CD4-positive, alpha-beta memory T cell (primary cell): ENCODE data around the gene MARCHF3. TPM values are rescaled to one million over a fixed set of nuclear protein-coding genes. Genes with fewer than 3 reads are reported as not detected.

Experiments used
- CTCF ChIA-PET: fragments of 350-600 bp; sonication (Branson Sonifier 250); formaldehyde crosslinking; loops from one replicate; lab custom pipeline; 2021; ENCODE audit warnings: inconsistent platforms; ENCODE audit not compliant: partially characterized antibody; lab: Charles Lee
- POLR2A ChIA-PET: fragments of 350-600 bp; sonication (Branson Sonifier 250); formaldehyde crosslinking; loops from one replicate; lab custom pipeline; 2021; ENCODE audit not compliant: partially characterized antibody; lab: Charles Lee
- DNase-seq, 5 donors: peaks; one replicate each; pipeline versions ENCODE4 v3.0.0 to v3.0.0-alpha.2; 2020 to 2022; ENCODE audit warnings: mixed read lengths in 1 of 5
- H3K27ac ChIP-seq: one replicate; pipeline ENCODE4 v1.7.0; 2013; ENCODE audit warnings: low read depth, low read length
- H3K27me3 ChIP-seq: 2 replicates; pipeline ENCODE4 v1.7.0; 2013; ENCODE audit warnings: mild to moderate bottlenecking, low read length, moderate library complexity; ENCODE audit not compliant: insufficient read depth
- H3K36me3 ChIP-seq: 2 replicates; pipeline ENCODE4 v1.7.0; 2013; ENCODE audit warnings: mild to moderate bottlenecking, low read length, moderate library complexity; ENCODE audit not compliant: insufficient read depth
- H3K4me1 ChIP-seq: 2 replicates; pipeline ENCODE4 v1.7.0; 2013; ENCODE audit warnings: mild to moderate bottlenecking, low read length, moderate library complexity; ENCODE audit not compliant: insufficient read depth
- H3K4me3 ChIP-seq, 2 donors: one replicate each; pipeline ENCODE4 v1.7.0; 2013; ENCODE audit warnings: low read length in 2 of 2, mild to moderate bottlenecking in 1 of 2
- H3K9me3 ChIP-seq, 2 donors: one replicate each; pipeline ENCODE4 v1.7.0; 2013; ENCODE audit warnings: low read length in 2 of 2, control low read depth in 1 of 2; ENCODE audit not compliant: control insufficient read depth in 1 of 2
- H3K27ac Mint-ChIP-seq, 7 donors: one replicate each; pipeline ENCODE4 v1.8.0; 2020 to 2021; ENCODE audit warnings: mixed read lengths in 7 of 7, mild to moderate bottlenecking in 6 of 7, inconsistent platforms in 3 of 7, moderate library complexity in 3 of 7
- H3K27me3 Mint-ChIP-seq, 2 donors: one replicate each; pipeline ENCODE4 v1.8.0; 2020 to 2021; ENCODE audit warnings: mixed read lengths in 2 of 2
- H3K36me3 Mint-ChIP-seq, 2 donors: one replicate each; pipeline ENCODE4 v1.8.0; 2020 to 2021; ENCODE audit warnings: mixed read lengths in 2 of 2, inconsistent platforms in 1 of 2, mild to moderate bottlenecking in 1 of 2
- H3K4me1 Mint-ChIP-seq, 4 donors: one replicate each; pipeline ENCODE4 v1.8.0; 2020 to 2021; ENCODE audit warnings: mixed read lengths in 4 of 4, mild to moderate bottlenecking in 1 of 4
- H3K4me3 Mint-ChIP-seq, 8 donors: one replicate each; pipeline ENCODE4 v1.8.0; 2020 to 2021; ENCODE audit warnings: mixed read lengths in 8 of 8, mild to moderate bottlenecking in 7 of 8, moderate library complexity in 6 of 8, inconsistent platforms in 3 of 8
- H3K9me3 Mint-ChIP-seq, 8 donors: one replicate each; pipeline ENCODE4 v1.8.0; 2020 to 2021; ENCODE audit warnings: mixed read lengths in 8 of 8, mild to moderate bottlenecking in 5 of 8, inconsistent platforms in 3 of 8, moderate library complexity in 1 of 8
- intact Hi-C: fragments of 100-400 bp; cut with micrococcal nuclease; formaldehyde crosslinking; loops from one replicate; pipeline ENCODE4 v1.15.1; 2023
- polyA plus RNA-seq, 2 donors: library from polyadenylated mRNA; unstranded; fragments of 300-500 nt; fragmentation: Illumina TruSeq; gene quantifications; one replicate each; pipeline ENCODE4 v1.2.3, GENCODE V29; 2021
- total RNA-seq, 2 experiments: library from RNA; stranded (reverse); gene quantifications; one replicate each; pipeline ENCODE4 v1.2.3, GENCODE V29; 2021

MARCHF3 gene
- total and polyA plus RNA-seq, 4 experiments from 2014 or later, result 3.2 to 7.5 (median 4.4) TPM

- DNase-seq, result no peak
- Histone ChIP-seq H3K27me3 (no peaks in the 10 kb centered on the region), H3K4me1 (peaks cover 19% of the 10 kb centered on the region), H3K27ac (no peak overlapping the region), H3K36me3 (no peaks in the 10 kb centered on the region), H3K4me3 (no peak overlapping the region), H3K9me3 (no peaks in the 10 kb centered on the region)
- intact Hi-C loops, result no loop called here
- H3K27me3 Mint-ChIP-seq, result no peaks in the 10 kb centered on the region
- H3K4me1 Mint-ChIP-seq, result peaks cover 15 to 23% (median 19%) of the 10 kb centered on the region in 4 donors
- H3K27ac Mint-ChIP-seq, result peak overlapping the region in 2 of 7 donors; percentile 25 to 67
- CTCF ChIA-PET, result interaction anchor here (1.1 kb wide), 1 partner anchor 40 kb away, joined by 3 read pairs; no protein-coding TSS in a partner anchor
- H3K4me3 Mint-ChIP-seq, result no peak overlapping the region
- H3K9me3 Mint-ChIP-seq, result no peaks in the 10 kb centered on the region
- H3K36me3 Mint-ChIP-seq, result no peaks in the 10 kb centered on the region
- POLR2A ChIA-PET, result no interaction called here
These were observed 53.7 kb downstream of the MARCHF3 start for GRCh38 chr5:126976520-126977172.

- H3K9me3 Mint-ChIP-seq, result no peaks in the 10 kb centered on the region
- Histone ChIP-seq H3K4me3 (no peak overlapping the region), H3K27ac (no peak overlapping the region), H3K4me1 (peaks cover 22% of the 10 kb centered on the region), H3K27me3 (no peaks in the 10 kb centered on the region), H3K36me3 (no peaks in the 10 kb centered on the region), H3K9me3 (no peaks in the 10 kb centered on the region)
- DNase-seq, result no peak
- CTCF ChIA-PET, result interaction anchor here (1.1 kb wide), 1 partner anchor 41 kb away, joined by 3 read pairs; no protein-coding TSS in a partner anchor
- H3K4me1 Mint-ChIP-seq, result peaks cover 17 to 29% (median 22%) of the 10 kb centered on the region in 4 donors
- H3K36me3 Mint-ChIP-seq, result no peaks in the 10 kb centered on the region
- POLR2A ChIA-PET, result no interaction called here
- H3K27me3 Mint-ChIP-seq, result no peaks in the 10 kb centered on the region
- no peak overlapping the region for H3K4me3 Mint-ChIP-seq
- peak overlapping the region in 2 of 7 donors; percentile 53 to 75 for H3K27ac Mint-ChIP-seq
- intact Hi-C loops, result no loop called here
These were observed 54.6 kb downstream of the MARCHF3 start for GRCh38 chr5:126975796-126976195.

- POLR2A ChIA-PET, result interaction anchor here (0.6 to 1.4 kb wide), 2 partner anchors 121 to 158 kb away, joined by 3 read pairs; no protein-coding TSS in a partner anchor
- CTCF ChIA-PET, result interaction anchor here (0.9 kb wide), 1 partner anchor 100 kb away, joined by 5 read pairs; the partner anchor contains the start of gene C5orf63
- Histone ChIP-seq H3K4me1 (peaks cover 22% of the 10 kb centered on the region), H3K27me3 (no peaks in the 10 kb centered on the region), H3K9me3 (no peaks in the 10 kb centered on the region), H3K4me3 (no peak overlapping the region), H3K27ac (no peak overlapping the region), H3K36me3 (no peaks in the 10 kb centered on the region)
- no peaks in the 10 kb centered on the region for H3K9me3 Mint-ChIP-seq
- intact Hi-C loops, result loop anchor here (5.0 kb wide), 2 partner anchors 59 to 121 kb away; partner anchors contain the start of gene MARCHF3
- no peaks in the 10 kb centered on the region for H3K36me3 Mint-ChIP-seq
- DNase-seq, result peak in 1 of 5 donors; percentile 6
- no peaks in the 10 kb centered on the region for H3K27me3 Mint-ChIP-seq
- H3K27ac Mint-ChIP-seq, result peak overlapping the region in 4 of 7 donors; percentile 28 to 87 (median 67)
- H3K4me1 Mint-ChIP-seq, result peaks cover 19 to 31% (median 22%) of the 10 kb centered on the region in 4 donors
- H3K4me3 Mint-ChIP-seq, result peak overlapping the region in 4 of 8 donors; percentile 5 to 88 (median 86)
These were observed 57.2 kb downstream of the MARCHF3 start for GRCh38 chr5:126973193-126973592.

GRCh38 chr5:126972062-126972895, 58.1 kb downstream of the MARCHF3 start:
- Histone ChIP-seq H3K9me3 (no peaks in the 10 kb centered on the region), H3K4me3 (peak overlapping the region in 1 of 2 donors; percentile 23), H3K27ac (peak overlapping the region; percentile 15), H3K36me3 (no peaks in the 10 kb centered on the region), H3K4me1 (peaks cover 22% of the 10 kb centered on the region), H3K27me3 (no peaks in the 10 kb centered on the region)
- CTCF ChIA-PET, result interaction anchor here (0.7 to 0.9 kb wide), 2 partner anchors 101 to 1129 kb away, joined by 3 to 5 read pairs; partner anchors contain the start of gene C5orf63
- Mint-ChIP-seq H3K4me1 (peaks cover 19 to 31% (median 22%) of the 10 kb centered on the region in 4 donors), H3K36me3 (no peaks in the 10 kb centered on the region), H3K9me3 (no peaks in the 10 kb centered on the region), H3K27me3 (no peaks in the 10 kb centered on the region), H3K27ac (peak overlapping the region; percentile 61 to 91 (median 84)), H3K4me3 (peak overlapping the region in 7 of 8 donors; percentile 78 to 88 (median 82))
- peak; percentile 12 to 39 (median 31) for DNase-seq
- intact Hi-C loops, result loop anchor here (5.0 kb wide), 2 partner anchors 60 to 120 kb away; partner anchors contain the start of gene MARCHF3
- POLR2A ChIA-PET, result interaction anchor here (0.6 to 1.4 kb wide), 3 partner anchors 16 to 120 kb away, joined by 3 read pairs; no protein-coding TSS in a partner anchor

- CTCF ChIA-PET, result no interaction called here
- Histone ChIP-seq H3K27me3 (no peaks in the 10 kb centered on the region), H3K4me1 (peaks cover 22% of the 10 kb centered on the region), H3K36me3 (no peaks in the 10 kb centered on the region), H3K27ac (no peak overlapping the region), H3K9me3 (no peaks in the 10 kb centered on the region), H3K4me3 (no peak overlapping the region)
- Mint-ChIP-seq H3K27ac (peak overlapping the region in 2 of 7 donors; percentile 46 to 81), H3K27me3 (no peaks in the 10 kb centered on the region), H3K4me3 (peak overlapping the region in 3 of 8 donors; percentile 8 to 62 (median 44)), H3K4me1 (peaks cover 19 to 29% (median 22%) of the 10 kb centered on the region in 4 donors), H3K36me3 (no peaks in the 10 kb centered on the region), H3K9me3 (no peaks in the 10 kb centered on the region)
- no peak for DNase-seq
- intact Hi-C loops, result loop anchor here (5.0 kb wide), 2 partner anchors 61 to 119 kb away; partner anchors contain the start of gene MARCHF3
- POLR2A ChIA-PET, result interaction anchor here (0.8 kb wide), 1 partner anchor 17 kb away, joined by 3 read pairs; no protein-coding TSS in a partner anchor
These were observed 58.8 kb downstream of the MARCHF3 start for GRCh38 chr5:126971455-126972031.

GRCh38 chr5:126970517-126971017, 59.8 kb downstream of the MARCHF3 start:
- ChIA-PET POLR2A (no interaction called here), CTCF (no interaction called here)
- Mint-ChIP-seq H3K4me1 (peaks cover 19 to 28% (median 22%) of the 10 kb centered on the region in 4 donors), H3K27me3 (no peaks in the 10 kb centered on the region), H3K36me3 (no peaks in the 10 kb centered on the region), H3K9me3 (no peaks in the 10 kb centered on the region), H3K4me3 (peak overlapping the region in 2 of 8 donors; percentile 5 to 10), H3K27ac (no peak overlapping the region)
- H3K27ac ChIP-seq, result no peak overlapping the region
- H3K4me1 ChIP-seq, result peaks cover 22% of the 10 kb centered on the region
- no peak overlapping the region for H3K4me3 ChIP-seq
- no peaks in the 10 kb centered on the region for H3K36me3 ChIP-seq
- no peaks in the 10 kb centered on the region for H3K27me3 ChIP-seq
- intact Hi-C loops, result loop anchor here (5.0 kb wide), 2 partner anchors 62 to 118 kb away; partner anchors contain the start of gene MARCHF3
- no peaks in the 10 kb centered on the region for H3K9me3 ChIP-seq
- no peak for DNase-seq
